Measurements from ENCODE around the gene VSIG8.

DNA sequence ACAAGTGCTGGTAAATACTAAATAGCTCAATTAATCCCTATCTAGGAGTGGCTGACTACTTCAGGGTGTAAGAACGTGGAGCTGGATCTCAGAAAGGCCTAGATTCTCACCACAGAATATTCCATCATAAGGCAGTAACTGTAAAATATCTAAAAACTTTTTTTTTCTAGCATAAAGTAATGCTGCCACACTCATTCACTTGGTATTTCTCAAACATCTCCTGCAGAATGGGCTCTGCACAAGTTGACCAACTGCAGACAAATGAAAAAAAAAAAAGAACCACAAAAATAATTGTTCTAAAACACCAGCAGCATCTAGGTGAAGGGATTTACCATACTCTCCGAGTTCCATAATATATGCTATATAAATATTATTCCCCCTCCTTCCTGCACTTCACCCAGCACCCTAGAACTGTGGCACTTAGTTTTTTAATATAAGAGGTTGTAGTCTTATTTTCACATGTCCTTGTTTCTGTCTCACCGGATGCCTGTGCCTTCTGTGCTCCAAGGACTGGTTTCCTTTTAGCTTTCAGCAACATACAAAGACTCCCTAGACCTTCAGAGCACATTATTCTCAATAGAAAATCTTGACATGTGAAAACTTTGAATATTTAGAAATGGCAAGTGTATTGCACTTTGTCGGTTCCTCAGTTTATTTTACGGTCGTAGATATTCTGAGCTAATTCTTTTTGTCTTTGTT is 8.9 kb downstream of the VSIG8 start:
- TF ChIP-seq CTCF (IDR thresholded peaks at IDR 0.05 in 2 of 3, conservative IDR thresholded peaks at IDR 0.05 in 1 of 3; ENCODE audit: borderline replicate concordance in 1 of 3, insufficient read depth in 1 of 3, low read depth in 2 of 3, low read length in 2 of 3), result no peak
- no peak for TF ChIP-seq EZH2 (IDR thresholded peaks at IDR 0.05)
- no peak for TF ChIP-seq POLR2AphosphoS5 (IDR thresholded peaks at IDR 0.05; ENCODE audit: low read depth, low read length)
- no peak for TF ChIP-seq REST (IDR thresholded peaks at IDR 0.05; ENCODE audit: low read depth)
- no peak for TF ChIP-seq FOSL1 (IDR thresholded peaks at IDR 0.05; ENCODE audit: low read depth)
- no peak for TF ChIP-seq TCF7L2 (IDR thresholded peaks at IDR 0.05; ENCODE audit: borderline replicate concordance, extremely low read depth, insufficient read depth, insufficient read length)
- no peak for TF ChIP-seq JUND (IDR thresholded peaks at IDR 0.05)
- TF ChIP-seq ELF1 (IDR thresholded peaks at IDR 0.05; ENCODE audit: borderline replicate concordance, low read depth), result no peak
- TF ChIP-seq POLR2A (IDR thresholded peaks at IDR 0.05; ENCODE audit: borderline replicate concordance, extremely low read depth, insufficient read depth, insufficient read length), result no peak
- no peak for TF ChIP-seq SP1 (IDR thresholded peaks at IDR 0.05; ENCODE audit: low read depth)
- TF ChIP-seq ZBTB33 (IDR thresholded peaks at IDR 0.05; ENCODE audit: extremely low read depth, insufficient replicate concordance, low read length), result no peak
